B cell (primary cell): Measurements from ENCODE around the gene DDA1.

Experiments
- CTCF ChIP-seq: fragments of 200-600 bp; IDR thresholded peaks from one replicate; pipeline ENCODE4 v1.8.0; 2022; ENCODE audit warnings: antibody characterized with exemption, mild to moderate bottlenecking
- EZH2 ChIP-seq: IDR thresholded peaks from 2 replicates; pipeline ENCODE4 v1.6.1; 2012; ENCODE audit warnings: borderline replicate concordance, low read depth, mild to moderate bottlenecking, moderate library complexity, low read length; ENCODE audit not compliant: insufficient read depth, poor library complexity, severe bottlenecking

- TF ChIP-seq CTCF (no peak), EZH2 (no peak)
Observed at GRCh38 chr19:17296273-17296672, 13.1 kb upstream of the DDA1 start.
